ENCODE measurements around the gene CRKL. TPM values are rescaled to one million over a fixed set of nuclear protein-coding genes. Genes with fewer than 3 reads are reported as not detected.

CRKL gene
- total and polyA plus RNA-seq, 2 experiments from 2014 or later, result 26.7 to 42.5 TPM

- WGBS, 2 experiments (ENCODE audit: low coverage in 1 of 2, low lambda C conversion rate in 2 of 2, missing lambda C conversion rate in 2 of 2), result 71 to 74% methylated on average over 24 of the region's 24 CpGs
- H4K20me1 ChIP-seq (ENCODE audit: insufficient read depth), result no peaks in the 10 kb centered on the region
- no peaks in the 10 kb centered on the region for H3K36me3 ChIP-seq (ENCODE audit: low read depth)
- no peak overlapping the region for H3K4me3 ChIP-seq
- no peaks in the 10 kb centered on the region for H3F3A ChIP-seq (ENCODE audit: insufficient read depth)
- H3K9ac ChIP-seq, result no peak overlapping the region
- no peak for DNase-seq
- no peaks in the 10 kb centered on the region for H3K9me2 ChIP-seq (ENCODE audit: insufficient read depth)
- no peaks in the 10 kb centered on the region for H3K9me3 ChIP-seq (ENCODE audit: low read depth)
- in situ Hi-C loops (cut with MboI), result no loop called here
- no peak overlapping the region for H3K4me2 ChIP-seq (ENCODE audit: unreplicated experiment)
- H3K27me3 ChIP-seq (replicated peaks; ENCODE audit: insufficient read depth), result no peaks in the 10 kb centered on the region
- H3K4me1 ChIP-seq (ENCODE audit: insufficient read depth), result peaks cover 4% of the 10 kb centered on the region
- TF ChIP-seq EZH2phosphoT487 (IDR thresholded peaks at IDR 0.05; ENCODE audit: insufficient read depth, low read depth), result no peak
- no peak overlapping the region for H3K27ac ChIP-seq
- no peak overlapping the region for H2AFZ ChIP-seq
- H3K79me2 ChIP-seq (ENCODE audit: insufficient read depth), result 0 out of 2 replicates have a peak, but pooled peaks cover 4% of the 10 kb centered on the region
Measured at GRCh38 chr22:20976291-20976877, 59.2 kb downstream of the CRKL start.

DNA sequence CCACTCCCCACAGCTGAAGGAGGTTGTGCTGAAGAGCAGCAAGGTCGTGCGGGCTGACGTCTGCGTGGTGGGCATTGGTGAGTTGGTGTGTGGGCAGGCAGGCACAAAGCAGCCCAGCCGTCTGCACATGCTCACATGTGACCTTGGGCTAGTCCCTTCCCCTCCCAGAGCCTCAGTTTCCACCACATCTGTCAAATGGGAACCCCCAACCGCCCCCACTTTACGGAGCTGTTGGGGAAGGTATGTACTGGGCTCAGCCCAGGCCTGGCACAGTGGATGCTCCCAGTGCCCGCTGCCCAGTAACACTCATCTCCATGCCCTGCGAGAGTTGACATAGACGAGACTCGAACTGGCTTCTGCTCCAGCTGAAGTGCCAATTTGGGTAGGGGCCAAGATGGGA, 59.8 kb downstream of the CRKL start:
- no peak overlapping the region for H3K4me3 ChIP-seq
- H3K9me3 ChIP-seq (ENCODE audit: low read depth), result no peaks in the 10 kb centered on the region
- 0 out of 2 replicates have a peak, but pooled peaks cover 4% of the 10 kb centered on the region for H3K79me2 ChIP-seq (ENCODE audit: insufficient read depth)
- H3F3A ChIP-seq (ENCODE audit: insufficient read depth), result no peaks in the 10 kb centered on the region
- no peaks in the 10 kb centered on the region for H3K9me2 ChIP-seq (ENCODE audit: insufficient read depth)
- peaks cover 6% of the 10 kb centered on the region for H3K4me1 ChIP-seq (ENCODE audit: insufficient read depth)
- in situ Hi-C loops (cut with MboI), result no loop called here
- DNase-seq, result no peak
- no peaks in the 10 kb centered on the region for H4K20me1 ChIP-seq (ENCODE audit: insufficient read depth)
- H3K27ac ChIP-seq, result no peak overlapping the region
- no peak overlapping the region for H3K9ac ChIP-seq
- 72 to 74% methylated on average over 11 of the region's 11 CpGs for WGBS, 2 experiments (ENCODE audit: low coverage in 1 of 2, low lambda C conversion rate in 2 of 2, missing lambda C conversion rate in 2 of 2)
- no peaks in the 10 kb centered on the region for H3K27me3 ChIP-seq (replicated peaks; ENCODE audit: insufficient read depth)
- no peaks in the 10 kb centered on the region for H3K36me3 ChIP-seq (ENCODE audit: low read depth)
- H2AFZ ChIP-seq, result no peak overlapping the region
- no peak for TF ChIP-seq EZH2 (IDR thresholded peaks at IDR 0.05; ENCODE audit: insufficient read depth, poor library complexity, severe bottlenecking)
- TF ChIP-seq EZH2phosphoT487 (IDR thresholded peaks at IDR 0.05; ENCODE audit: insufficient read depth, low read depth), result no peak
- H3K4me2 ChIP-seq (ENCODE audit: unreplicated experiment), result no peak overlapping the region

GRCh38 chr22:20977516-20978170, 60.4 kb downstream of the CRKL start:
- WGBS, 2 experiments (ENCODE audit: low coverage in 1 of 2, low lambda C conversion rate in 2 of 2, missing lambda C conversion rate in 2 of 2), result 72 to 74% methylated on average over 15 to 17 of the region's 17 CpGs
- Histone ChIP-seq H3K9me2 (ENCODE audit: insufficient read depth) (no peaks in the 10 kb centered on the region), H4K20me1 (ENCODE audit: insufficient read depth) (no peaks in the 10 kb centered on the region), H3K4me2 (ENCODE audit: unreplicated experiment) (no peak overlapping the region), H2AFZ (no peak overlapping the region), H3K79me2 (ENCODE audit: insufficient read depth) (peaks cover 9% of the 10 kb centered on the region), H3F3A (ENCODE audit: insufficient read depth) (no peaks in the 10 kb centered on the region), H3K36me3 (ENCODE audit: low read depth) (no peaks in the 10 kb centered on the region), H3K4me3 (no peak overlapping the region), H3K27me3 (replicated peaks; ENCODE audit: insufficient read depth) (no peaks in the 10 kb centered on the region), H3K4me1 (ENCODE audit: insufficient read depth) (peaks cover 6% of the 10 kb centered on the region), H3K9ac (no peak overlapping the region), H3K27ac (no peak overlapping the region), H3K9me3 (ENCODE audit: low read depth) (no peaks in the 10 kb centered on the region)
- DNase-seq, result no peak
- TF ChIP-seq EZH2 (IDR thresholded peaks at IDR 0.05; ENCODE audit: insufficient read depth, poor library complexity, severe bottlenecking), result no peak
- no peak for TF ChIP-seq EZH2phosphoT487 (IDR thresholded peaks at IDR 0.05; ENCODE audit: insufficient read depth, low read depth)
- in situ Hi-C loops (cut with MboI), result no loop called here

DNA sequence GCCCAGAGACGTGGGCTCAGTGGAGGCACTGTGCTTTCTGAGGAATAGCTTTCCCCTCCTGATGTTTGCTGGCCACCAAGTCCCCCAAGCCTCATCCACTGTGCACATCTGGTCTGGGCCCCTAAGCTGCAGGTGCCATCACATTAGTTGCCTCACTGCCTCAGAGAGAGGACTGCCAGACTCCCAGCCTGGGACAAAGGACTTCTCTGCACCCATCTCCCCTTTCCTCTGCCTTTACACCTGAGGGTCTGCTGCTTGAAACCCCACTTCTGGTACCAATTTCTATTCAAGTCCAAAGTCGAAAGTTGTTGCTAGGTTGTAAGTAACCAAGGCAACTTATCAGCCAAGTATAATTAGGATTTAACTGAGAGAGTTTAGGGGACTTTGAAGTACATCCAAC, 61.2 kb downstream of the CRKL start:
- in situ Hi-C loops (cut with MboI), result no loop called here
- 34 to 43% methylated on average over 2 of the region's 2 CpGs for WGBS, 2 experiments (ENCODE audit: low coverage in 1 of 2, low lambda C conversion rate in 2 of 2, missing lambda C conversion rate in 2 of 2)
- H3K9ac ChIP-seq, result no peak overlapping the region
- H3K9me2 ChIP-seq (ENCODE audit: insufficient read depth), result no peaks in the 10 kb centered on the region
- H2AFZ ChIP-seq, result no peak overlapping the region
- H3F3A ChIP-seq (ENCODE audit: insufficient read depth), result no peaks in the 10 kb centered on the region
- H4K20me1 ChIP-seq (ENCODE audit: insufficient read depth), result no peaks in the 10 kb centered on the region
- H3K27me3 ChIP-seq (replicated peaks; ENCODE audit: insufficient read depth), result no peaks in the 10 kb centered on the region
- no peaks in the 10 kb centered on the region for H3K36me3 ChIP-seq (ENCODE audit: low read depth)
- H3K4me1 ChIP-seq (ENCODE audit: insufficient read depth), result peaks cover 11% of the 10 kb centered on the region
- no peak for DNase-seq
- no peak for TF ChIP-seq EZH2phosphoT487 (IDR thresholded peaks at IDR 0.05; ENCODE audit: insufficient read depth, low read depth)
- no peak for TF ChIP-seq EZH2 (IDR thresholded peaks at IDR 0.05; ENCODE audit: insufficient read depth, poor library complexity, severe bottlenecking)
- H3K4me2 ChIP-seq (ENCODE audit: unreplicated experiment), result no peak overlapping the region
- H3K79me2 ChIP-seq (ENCODE audit: insufficient read depth), result peaks cover 17% of the 10 kb centered on the region
- no peak overlapping the region for H3K27ac ChIP-seq
- H3K4me3 ChIP-seq, result no peak overlapping the region
- H3K9me3 ChIP-seq (ENCODE audit: low read depth), result no peaks in the 10 kb centered on the region
